Bone marrow (tissue), 2 donors: ENCODE data around the gene SLC22A16.

Source experiments
- DNase-seq, 2 donors: peaks; one replicate each; lab custom pipeline; 2025; lab: John Stamatoyannopoulos, UW

Gene SLC22A16

GRCh38 chr6:110404607-110405006 lies 71.8 kb downstream of the SLC22A16 start:
- no peak for DNase-seq

- no peak for DNase-seq
Observed at GRCh38 chr6:110401585-110402176, 74.7 kb downstream of the SLC22A16 start.

GRCh38 chr6:110400208-110400607 lies 76.2 kb downstream of the SLC22A16 start:
- no peak for DNase-seq

DNA sequence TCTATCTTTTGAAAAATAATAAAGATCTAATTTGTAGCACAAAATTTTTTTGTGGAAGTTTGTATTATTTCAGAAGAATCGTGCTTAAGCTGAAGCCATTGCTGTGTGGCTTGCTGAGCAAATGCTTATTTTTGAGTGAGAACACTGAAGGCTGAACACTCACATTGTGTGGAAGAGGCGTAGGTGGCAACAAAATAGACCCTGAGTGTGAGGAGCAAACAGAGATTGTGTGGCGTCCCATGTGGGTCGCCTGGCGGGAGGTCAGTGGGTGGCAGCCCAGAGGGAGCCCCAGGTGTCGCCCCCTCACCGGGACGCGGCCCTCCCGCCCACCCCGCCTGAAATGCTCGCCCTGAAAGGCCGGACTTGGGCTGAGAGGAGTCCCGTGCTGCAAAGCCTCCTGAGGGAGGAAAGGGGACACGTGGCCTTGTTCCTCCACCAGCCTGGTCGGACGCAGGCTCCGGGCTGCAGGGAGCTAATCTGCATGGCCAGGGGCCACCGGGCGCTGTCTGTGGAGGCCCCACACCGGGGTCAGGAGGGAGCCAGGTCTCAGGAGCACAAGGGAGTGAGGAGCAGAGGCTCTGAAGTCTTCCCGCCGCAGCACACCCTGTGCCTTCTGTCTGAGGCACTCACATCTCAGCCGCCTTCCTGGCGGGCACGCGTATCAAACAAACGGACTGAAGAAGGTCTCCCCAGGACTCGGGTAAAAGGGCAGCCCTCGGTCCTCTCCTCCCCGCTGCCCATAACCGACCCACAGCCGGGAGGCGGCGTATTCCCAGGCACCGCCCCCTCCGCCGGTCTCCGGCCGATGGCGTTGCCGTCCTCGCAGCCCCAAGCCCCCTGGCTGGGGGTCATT lies 77.0 kb downstream of the SLC22A16 start:
- no peak for DNase-seq

DNA sequence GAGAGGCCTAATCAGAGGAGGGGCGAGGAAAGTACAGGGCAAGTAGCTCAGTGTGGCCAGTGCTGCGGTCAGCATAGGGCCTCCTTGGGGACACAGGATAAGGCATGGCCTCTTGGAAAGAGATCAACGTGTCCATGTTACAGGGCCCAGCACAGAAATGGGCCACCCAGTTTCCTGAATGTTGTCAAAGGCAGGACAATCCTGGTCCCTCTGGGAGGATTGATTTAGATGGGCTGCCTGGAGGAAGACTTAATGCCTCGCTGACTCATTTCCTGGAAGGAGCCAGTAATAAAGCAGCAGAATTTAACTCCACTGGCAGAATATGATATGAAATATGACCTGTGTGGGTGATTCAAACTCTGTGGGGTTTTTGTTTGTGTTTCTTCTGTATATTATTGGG lies 77.6 kb downstream of the SLC22A16 start:
- peak in 1 of 2 donors; percentile 36 for DNase-seq

DNA sequence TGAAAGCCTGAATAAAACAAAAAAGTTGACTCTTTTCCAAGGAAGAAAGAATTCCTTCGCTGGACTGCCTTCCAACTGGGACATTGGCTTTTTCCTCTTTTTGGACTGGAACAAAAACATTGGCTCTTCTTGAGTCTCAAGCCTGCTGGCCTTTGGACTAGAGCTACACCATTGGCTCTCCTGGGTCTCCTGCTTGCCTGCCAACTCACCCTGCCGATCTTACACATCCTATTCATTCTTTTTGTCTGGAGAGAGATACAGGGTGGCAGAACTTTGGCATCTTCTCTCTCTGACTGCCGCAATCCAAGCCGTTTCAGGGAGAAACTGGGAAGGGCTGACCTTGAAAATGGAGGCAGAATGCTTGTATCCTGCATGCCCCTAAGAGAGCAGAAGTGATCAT lies 81.2 kb downstream of the SLC22A16 start:
- DNase-seq: no peak

GRCh38 chr6:110394409-110394808 lies 82.0 kb downstream of the SLC22A16 start:
- DNase-seq: no peak

DNA sequence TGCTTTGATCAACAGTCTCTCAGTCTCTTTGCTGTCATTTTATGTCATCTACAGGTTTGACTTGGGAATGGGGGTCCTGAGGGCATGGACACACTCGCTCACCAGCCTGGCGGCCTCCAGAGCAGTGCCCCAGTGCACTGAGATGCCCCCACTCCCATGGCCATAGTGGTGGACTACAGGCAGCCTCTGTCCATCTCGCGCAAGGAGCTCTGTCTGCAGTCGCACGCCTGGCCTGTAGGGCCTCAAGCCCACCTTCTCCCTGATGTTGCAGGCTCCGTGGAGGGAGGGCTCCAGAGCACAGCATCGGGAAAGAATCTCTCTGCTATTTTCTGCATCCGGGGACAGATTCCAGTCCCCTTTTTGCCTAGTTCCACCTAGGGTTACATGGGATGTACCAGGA lies 83.7 kb downstream of the SLC22A16 start:
- no peak for DNase-seq

DNA sequence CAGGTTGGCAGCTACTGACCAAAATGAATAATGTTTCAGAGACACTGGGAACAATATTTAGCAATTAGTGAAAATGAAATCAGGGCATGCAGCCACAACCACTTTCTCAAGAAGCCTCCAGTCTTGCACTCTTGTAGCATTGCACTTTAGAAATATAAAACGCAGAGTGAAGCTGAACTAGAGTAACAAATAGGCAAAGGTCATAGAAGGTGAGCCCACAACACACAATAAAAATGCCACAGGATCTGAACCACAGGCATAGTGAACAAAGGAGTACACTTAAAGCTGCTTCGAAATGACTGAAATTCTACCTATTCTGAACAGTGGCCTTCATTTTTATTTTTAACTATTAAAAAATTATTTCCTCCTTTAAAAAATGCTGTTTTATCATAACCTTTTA lies 86.0 kb downstream of the SLC22A16 start:
- no peak for DNase-seq

- peak in 1 of 2 donors; percentile 13 for DNase-seq
Observed at GRCh38 chr6:110389689-110390382, 86.6 kb downstream of the SLC22A16 start.

- DNase-seq: no peak
Observed at GRCh38 chr6:110387986-110388385, 88.4 kb downstream of the SLC22A16 start.

- no peak for DNase-seq
Observed at GRCh38 chr6:110385458-110385863, 91.0 kb downstream of the SLC22A16 start.

DNA sequence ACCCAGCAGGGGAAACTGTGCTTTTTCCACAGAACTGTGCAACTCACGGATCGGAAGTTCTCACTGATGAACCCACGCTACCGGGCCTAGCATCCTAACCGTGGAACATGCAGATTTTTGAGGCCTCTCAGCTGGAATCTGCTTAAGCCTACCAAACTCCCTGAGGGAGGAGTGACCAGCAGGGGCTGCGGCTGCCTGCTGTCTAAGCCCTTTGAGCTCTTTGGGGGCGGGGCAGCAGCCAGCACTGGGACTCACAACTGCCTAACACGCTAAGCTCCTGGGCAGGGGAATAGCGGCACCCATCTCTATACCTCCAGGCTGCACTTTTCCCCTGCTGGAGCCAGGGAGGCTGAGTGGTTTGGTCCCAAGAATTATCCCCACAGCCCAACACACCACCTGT lies 97.9 kb downstream of the SLC22A16 start:
- DNase-seq: no peak
